Caco-2 (cell line): ENCODE measurements around the gene DQX1. TPM values are rescaled to one million over a fixed set of nuclear protein-coding genes. Genes with fewer than 3 reads are reported as not detected.

ENCODE experiments used
- BruUV-seq: library from RNA; stranded (reverse); fragments of 400-500 nt; replicated peaks from 2 replicates; lab custom pipeline; 2021; lab: Mats Ljungman, UMichigan
- CTCF ChIA-PET: fragments of 300-600 bp; sonication (Branson Sonifier 250); formaldehyde crosslinking; loops from one replicate; lab custom pipeline; 2022; ENCODE audit warnings: antibody characterized with exemption; lab: Charles Lee
- POLR2A ChIA-PET: fragments of 300-600 bp; sonication (Branson Sonifier 250); formaldehyde crosslinking; loops from one replicate; lab custom pipeline; 2022; ENCODE audit warnings: antibody characterized with exemption; lab: Charles Lee
- DNase-seq, 2 experiments: peaks; one replicate each; pipeline versions ENCODE4 v3.0.0 to v3.0.0-alpha.2; 2020 to 2022
- H3K27me3 ChIP-seq: replicated peaks from 2 replicates; pipeline ENCODE4 v1.6.0; 2011; ENCODE audit warnings: low read length; ENCODE audit not compliant: control insufficient read depth, insufficient read depth
- H3K36me3 ChIP-seq: 2 replicates; pipeline ENCODE4 v1.5.1; 2011; ENCODE audit warnings: low read length; ENCODE audit not compliant: control insufficient read depth, insufficient read depth
- H3K4me1 ChIP-seq: fragments of 250-450 bp; sonication (Bioruptor Pico); 2 replicates; pipeline ENCODE4 v1.5.1; 2020; ENCODE audit warnings: mild to moderate bottlenecking
- H3K4me3 ChIP-seq: 2 replicates; pipeline ENCODE4 v1.5.1; 2011; ENCODE audit warnings: low read depth, mild to moderate bottlenecking, control low read depth, low read length
- H3K9me3 ChIP-seq: fragments of 250-450 bp; sonication (Bioruptor Pico); 2 replicates; pipeline ENCODE4 v1.5.1; 2020; ENCODE audit warnings: mild to moderate bottlenecking, moderate library complexity
- H3K27ac Mint-ChIP-seq: one replicate; pipeline ENCODE4 v1.8.0; 2022; ENCODE audit warnings: mixed read lengths; ENCODE audit not compliant: unreplicated experiment
- H3K27me3 Mint-ChIP-seq: one replicate; pipeline ENCODE4 v1.8.0; 2022; ENCODE audit warnings: mixed read lengths; ENCODE audit not compliant: insufficient read depth, unreplicated experiment
- H3K36me3 Mint-ChIP-seq: one replicate; pipeline ENCODE4 v1.8.0; 2022; ENCODE audit warnings: mild to moderate bottlenecking, mixed read lengths; ENCODE audit not compliant: insufficient read depth, unreplicated experiment
- H3K4me1 Mint-ChIP-seq: one replicate; pipeline ENCODE4 v1.8.0; 2022; ENCODE audit warnings: low read depth, mixed read lengths; ENCODE audit not compliant: unreplicated experiment
- H3K4me3 Mint-ChIP-seq: one replicate; pipeline ENCODE4 v1.8.0; 2022; ENCODE audit warnings: mild to moderate bottlenecking, moderate library complexity, mixed read lengths; ENCODE audit not compliant: unreplicated experiment
- H3K9me3 Mint-ChIP-seq: one replicate; pipeline ENCODE4 v1.8.0; 2022; ENCODE audit warnings: mixed read lengths; ENCODE audit not compliant: unreplicated experiment
- CTCF ChIP-seq, 2 experiments: fragments of 200-600 bp in 1 of 2; IDR thresholded peaks; 1 replicate in 1 of 2; 2 replicates in 1 of 2; pipeline versions ENCODE4 v1.5.1 to v1.8.0; 2011 to 2022; ENCODE audit warnings: antibody characterized with exemption in 1 of 2, control low read depth in 1 of 2, inconsistent platforms in 1 of 2, low read depth in 1 of 2, low read length in 1 of 2, mild to moderate bottlenecking in 1 of 2, moderate library complexity in 1 of 2; ENCODE audit not compliant: insufficient read depth in 1 of 2, severe bottlenecking in 1 of 2, unreplicated experiment in 1 of 2
- intact Hi-C: fragments of 100-400 bp; cut with micrococcal nuclease; formaldehyde crosslinking; loops from one replicate; pipeline ENCODE4 v1.10.0; 2022; ENCODE audit not compliant: unreplicated experiment
- total RNA-seq: library from RNA; stranded (reverse); gene quantifications from 2 replicates; pipeline ENCODE4 v1.2.3, GENCODE V29; 2022

DQX1 gene
- total RNA-seq, 1 experiment from 2014 or later = 0.50 TPM

- ChIA-PET CTCF (interaction anchor here (1.7 to 2.0 kb wide), 2 partner anchors 22 to 51 kb away, joined by 6 to 8 read pairs; no protein-coding TSS in a partner anchor), POLR2A (interaction anchor here (0.8 to 1.8 kb wide), 3 partner anchors 18 to 23 kb away, joined by 3 to 7 read pairs (median 3); partner anchors contain the start of genes LBX2 and WBP1)
- no peaks in the 10 kb centered on the region for H3K27me3 ChIP-seq
- no peaks in the 10 kb centered on the region for H3K9me3 ChIP-seq
- H3K4me3 ChIP-seq = peak overlapping the region; percentile 76
- intact Hi-C loops = no loop called here
- H3K4me1 ChIP-seq = peaks cover 8% of the 10 kb centered on the region
- Mint-ChIP-seq H3K36me3 (peaks cover 70% of the 10 kb centered on the region), H3K27me3 (no peaks in the 10 kb centered on the region), H3K27ac (peak overlapping the region; percentile 90), H3K4me3 (peak overlapping the region; percentile 82), H3K4me1 (peaks cover 18% of the 10 kb centered on the region), H3K9me3 (no peaks in the 10 kb centered on the region)
- no peak for DNase-seq
- no peak for TF ChIP-seq CTCF (IDR thresholded peaks at IDR 0.05; ENCODE audit: insufficient read depth in 1 of 2, low read depth in 1 of 2, low read length in 1 of 2, severe bottlenecking in 1 of 2, unreplicated experiment in 1 of 2)
- no TSS peak for BruUV-seq
- peaks cover 3% of the 10 kb centered on the region; the same call in 1 of the 2 replicates for H3K36me3 ChIP-seq
These were observed 44.6 kb downstream of the DQX1 start for GRCh38 chr2:74481431-74481830.

DNA sequence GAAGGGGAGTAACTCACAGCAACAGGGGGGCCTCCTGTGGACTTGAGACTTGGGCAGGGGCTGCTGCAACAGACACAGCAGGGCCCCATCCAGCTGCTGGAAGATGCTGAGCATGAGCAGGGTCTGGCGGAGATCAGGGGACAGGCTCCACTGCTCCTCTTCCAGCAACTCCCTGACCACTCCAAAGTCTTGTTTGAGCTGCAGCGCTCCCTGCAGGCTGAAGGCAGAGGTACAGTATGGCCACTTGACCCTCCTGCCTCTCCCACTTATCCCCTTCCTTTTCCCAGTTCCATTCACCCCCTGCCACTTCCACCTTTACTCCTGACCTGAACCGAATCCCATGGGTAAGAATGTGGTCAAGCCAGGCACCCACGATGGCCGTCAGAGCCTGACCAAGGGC is 51.1 kb downstream of the DQX1 start:
- intact Hi-C loops = no loop called here
- Mint-ChIP-seq H3K27ac (no peak overlapping the region), H3K27me3 (no peaks in the 10 kb centered on the region), H3K4me3 (no peak overlapping the region), H3K36me3 (peaks cover 61% of the 10 kb centered on the region), H3K4me1 (peaks cover 8% of the 10 kb centered on the region), H3K9me3 (no peaks in the 10 kb centered on the region)
- POLR2A ChIA-PET = no interaction called here
- Histone ChIP-seq H3K4me1 (peaks cover 4% of the 10 kb centered on the region; the same call in 1 of the 2 replicates), H3K9me3 (no peaks in the 10 kb centered on the region), H3K27me3 (no peaks in the 10 kb centered on the region), H3K36me3 (no peaks in the 10 kb centered on the region), H3K4me3 (no peak overlapping the region)
- no TSS peak for BruUV-seq
- DNase-seq = no peak
- CTCF ChIA-PET = no interaction called here
- peak; percentile 14 to 37 for TF ChIP-seq CTCF (IDR thresholded peaks at IDR 0.05; ENCODE audit: insufficient read depth in 1 of 2, low read depth in 1 of 2, low read length in 1 of 2, severe bottlenecking in 1 of 2, unreplicated experiment in 1 of 2)

- Histone ChIP-seq H3K4me1 (peaks cover 4% of the 10 kb centered on the region; the same call in 1 of the 2 replicates), H3K27me3 (no peaks in the 10 kb centered on the region), H3K36me3 (no peaks in the 10 kb centered on the region), H3K4me3 (no peak overlapping the region), H3K9me3 (no peaks in the 10 kb centered on the region)
- no TSS peak for BruUV-seq
- no peak for DNase-seq
- ChIA-PET CTCF (interaction anchor here (0.6 kb wide), 1 partner anchor 58 kb away, joined by 4 read pairs; no protein-coding TSS in a partner anchor), POLR2A (interaction anchor here (2.4 kb wide), 1 partner anchor 16 kb away, joined by 20 read pairs; the partner anchor contains the start of gene WBP1)
- peaks cover 58% of the 10 kb centered on the region for H3K36me3 Mint-ChIP-seq
- no peak for TF ChIP-seq CTCF (IDR thresholded peaks at IDR 0.05; ENCODE audit: insufficient read depth in 1 of 2, low read depth in 1 of 2, low read length in 1 of 2, severe bottlenecking in 1 of 2, unreplicated experiment in 1 of 2)
- no peaks in the 10 kb centered on the region for H3K9me3 Mint-ChIP-seq
- no peak overlapping the region for H3K27ac Mint-ChIP-seq
- H3K27me3 Mint-ChIP-seq = no peaks in the 10 kb centered on the region
- peak overlapping the region; percentile 24 for H3K4me3 Mint-ChIP-seq
- H3K4me1 Mint-ChIP-seq = peaks cover 8% of the 10 kb centered on the region
- intact Hi-C loops = no loop called here
These were observed 51.5 kb downstream of the DQX1 start for GRCh38 chr2:74474481-74474880.
